ENCODE measurements around the gene KRTAP3-3.

KRTAP3-3 gene

DNA sequence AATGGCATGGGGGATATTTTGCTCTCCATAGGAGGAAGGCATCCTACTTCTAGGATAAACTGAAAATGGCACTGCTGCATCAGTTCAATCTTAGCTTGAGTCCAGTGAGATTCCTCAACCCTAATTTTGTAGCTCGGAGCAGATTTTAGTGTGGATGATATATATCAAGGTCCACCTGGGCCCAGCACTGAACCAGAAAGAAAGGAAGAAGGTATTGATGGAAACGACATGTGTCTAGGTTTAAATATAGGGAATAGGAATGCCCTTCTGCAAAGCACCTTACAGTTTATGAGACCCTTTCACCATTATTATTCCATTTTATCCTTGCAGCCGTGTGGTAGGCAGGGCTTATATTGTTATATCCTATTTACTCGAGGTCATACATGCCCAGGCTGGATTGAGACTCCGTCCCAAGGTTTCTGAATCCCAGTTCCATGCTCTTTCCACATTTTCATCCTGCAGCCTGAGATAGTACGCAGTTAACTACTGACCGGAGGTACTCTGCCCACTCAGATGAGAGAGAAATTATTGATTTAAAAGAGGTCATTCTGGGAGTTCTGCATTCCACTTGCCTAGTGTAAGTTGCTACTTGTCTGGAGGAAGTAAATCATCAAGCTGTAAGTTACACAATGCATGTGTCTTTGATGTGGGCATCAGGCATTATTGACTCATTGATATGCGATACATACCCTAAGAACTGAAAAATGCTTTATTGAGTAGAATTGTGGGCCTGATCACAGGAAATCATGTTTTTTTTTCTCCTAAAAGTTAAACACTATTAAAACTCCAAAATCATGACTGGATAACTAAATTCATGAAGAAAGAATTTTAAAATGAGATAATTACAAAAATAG lies 37.3 kb downstream of the KRTAP3-3 start:
- Mint-ChIP-seq H3K4me3 (no peak overlapping the region), H3K36me3 (no peaks in the 10 kb centered on the region), H3K9me3 (ENCODE audit: low read depth) (no peaks in the 10 kb centered on the region), H3K27ac (no peak overlapping the region), H3K27me3 (peaks cover 7% of the 10 kb centered on the region), H3K4me1 (ENCODE audit: low read depth) (no peaks in the 10 kb centered on the region)

DNA sequence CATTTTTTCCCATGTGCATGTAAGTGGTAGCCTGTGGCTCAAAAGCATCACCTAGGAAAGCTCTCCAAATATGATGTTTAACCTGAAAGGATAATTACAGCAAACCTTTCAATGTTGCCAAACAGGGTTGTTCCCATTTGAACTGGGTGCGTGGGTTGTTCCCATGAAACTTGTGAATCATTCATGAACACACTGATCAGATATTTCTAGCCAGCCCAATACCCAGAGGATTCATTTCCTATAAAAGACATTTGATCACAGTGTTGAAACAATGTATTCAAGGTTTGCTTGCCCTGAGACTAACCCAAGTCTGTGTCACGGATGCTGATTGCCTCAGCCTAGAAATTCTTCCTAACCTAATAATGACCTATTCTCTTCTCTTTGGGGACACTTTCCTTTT lies 40.1 kb downstream of the KRTAP3-3 start:
- H3K4me1 Mint-ChIP-seq (ENCODE audit: low read depth) = no peaks in the 10 kb centered on the region
- H3K36me3 Mint-ChIP-seq = no peaks in the 10 kb centered on the region

DNA sequence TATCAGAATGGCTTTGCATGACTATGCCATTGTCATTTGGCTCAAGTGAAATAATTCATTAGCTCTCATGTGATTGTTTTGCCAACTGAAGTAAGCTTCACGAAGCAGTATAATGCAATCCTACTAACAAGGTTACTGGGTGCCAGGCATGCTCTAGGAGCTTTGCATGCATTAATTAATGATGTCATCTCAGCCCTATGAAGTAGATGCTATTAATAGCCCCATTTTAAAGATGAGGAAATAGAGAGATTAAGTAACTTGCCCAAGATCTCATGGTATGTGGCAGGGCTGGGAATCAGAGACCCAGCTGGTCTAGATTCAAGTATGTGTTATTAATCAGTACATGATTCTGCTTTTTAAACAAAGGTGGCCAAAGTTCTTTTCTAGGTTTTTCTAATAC lies 41.3 kb downstream of the KRTAP3-3 start:
- H3K36me3 Mint-ChIP-seq = no peaks in the 10 kb centered on the region
- no peaks in the 10 kb centered on the region for H3K4me1 Mint-ChIP-seq (ENCODE audit: low read depth)
- no peak overlapping the region for H3K4me3 Mint-ChIP-seq
- no peak overlapping the region for H3K27ac Mint-ChIP-seq
- H3K27me3 Mint-ChIP-seq = peaks cover 19% of the 10 kb centered on the region
- H3K9me3 Mint-ChIP-seq (ENCODE audit: low read depth) = no peaks in the 10 kb centered on the region

More for the DNA sequence above, 40.1 kb downstream of the KRTAP3-3 start:
- no peak overlapping the region for H3K4me3 Mint-ChIP-seq
- H3K27ac Mint-ChIP-seq = no peak overlapping the region
- H3K9me3 Mint-ChIP-seq (ENCODE audit: low read depth) = no peaks in the 10 kb centered on the region
- peaks cover 16% of the 10 kb centered on the region for H3K27me3 Mint-ChIP-seq

DNA sequence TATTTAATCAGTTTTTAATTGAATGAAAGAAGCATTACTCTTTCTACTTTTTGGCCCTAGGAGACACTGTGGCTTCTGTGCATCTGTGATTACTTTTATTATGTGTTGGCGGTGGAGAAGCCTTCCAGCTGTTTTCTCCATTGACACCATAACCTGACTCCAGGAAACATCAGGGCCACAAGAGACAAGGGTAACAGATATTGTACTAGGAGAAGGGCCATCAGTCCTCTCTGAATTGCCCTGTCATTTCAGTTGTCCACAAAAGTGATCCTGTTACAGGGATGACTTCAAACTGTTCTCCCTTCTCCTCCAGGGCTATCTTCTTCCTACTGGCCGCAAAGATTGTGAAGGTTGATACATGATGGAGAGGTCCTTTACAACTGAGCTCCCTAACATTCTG lies 41.8 kb downstream of the KRTAP3-3 start:
- no peak overlapping the region for H3K27ac Mint-ChIP-seq
- H3K36me3 Mint-ChIP-seq = no peaks in the 10 kb centered on the region
- H3K4me3 Mint-ChIP-seq = no peak overlapping the region
- no peaks in the 10 kb centered on the region for H3K4me1 Mint-ChIP-seq (ENCODE audit: low read depth)
- H3K27me3 Mint-ChIP-seq = peaks cover 22% of the 10 kb centered on the region
- H3K9me3 Mint-ChIP-seq (ENCODE audit: low read depth) = no peaks in the 10 kb centered on the region

- no peak overlapping the region for H3K4me3 Mint-ChIP-seq
- H3K9me3 Mint-ChIP-seq (ENCODE audit: low read depth) = no peaks in the 10 kb centered on the region
- H3K27ac Mint-ChIP-seq = no peak overlapping the region
- no peaks in the 10 kb centered on the region for H3K4me1 Mint-ChIP-seq (ENCODE audit: low read depth)
- no peaks in the 10 kb centered on the region for H3K36me3 Mint-ChIP-seq
- H3K27me3 Mint-ChIP-seq = peaks cover 31% of the 10 kb centered on the region
Measured at GRCh38 chr17:40951011-40951622, 42.8 kb downstream of the KRTAP3-3 start.

DNA sequence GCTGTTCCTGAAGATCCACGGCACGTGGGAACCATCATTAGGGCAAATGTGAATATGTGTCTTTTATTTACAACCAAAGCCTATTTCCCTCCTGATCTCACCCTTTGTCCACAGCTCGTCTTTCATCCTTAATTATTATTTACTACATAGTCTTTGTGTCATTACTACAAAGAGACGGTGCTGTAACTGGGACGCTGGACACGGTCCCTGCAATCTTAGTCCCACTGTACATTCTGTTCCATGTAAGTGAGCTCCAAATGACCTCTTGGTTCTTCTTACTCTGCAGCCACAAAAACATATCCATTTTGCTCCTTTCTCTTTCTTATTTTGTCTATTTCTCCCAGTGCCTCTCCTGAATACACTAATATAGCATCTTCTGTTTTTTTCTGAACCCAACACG lies 43.8 kb downstream of the KRTAP3-3 start:
- no peaks in the 10 kb centered on the region for H3K36me3 Mint-ChIP-seq
- no peaks in the 10 kb centered on the region for H3K9me3 Mint-ChIP-seq (ENCODE audit: low read depth)
- no peak overlapping the region for H3K27ac Mint-ChIP-seq
- H3K4me1 Mint-ChIP-seq (ENCODE audit: low read depth) = no peaks in the 10 kb centered on the region
- no peak overlapping the region for H3K4me3 Mint-ChIP-seq
- H3K27me3 Mint-ChIP-seq = peaks cover 33% of the 10 kb centered on the region

DNA sequence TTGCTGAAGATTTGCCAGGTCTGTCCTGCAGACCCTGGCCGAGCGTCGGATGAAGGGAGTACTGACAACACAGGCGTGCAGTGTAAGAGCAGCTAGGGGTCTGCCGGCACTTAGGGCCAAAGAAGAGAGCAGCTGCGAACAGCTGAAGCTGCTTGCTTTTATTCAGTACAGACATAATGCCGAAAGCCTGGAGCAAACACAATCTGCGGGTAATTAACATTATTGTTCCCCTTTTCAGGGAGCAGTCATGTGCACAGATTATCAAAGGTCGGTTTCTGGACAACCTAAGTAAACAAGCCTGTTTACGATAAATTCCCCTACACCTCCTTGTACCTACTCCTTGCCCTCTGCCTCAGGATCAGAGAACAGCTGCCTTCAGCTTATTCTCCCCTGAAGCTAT lies 44.5 kb downstream of the KRTAP3-3 start:
- H3K4me1 Mint-ChIP-seq (ENCODE audit: low read depth) = no peaks in the 10 kb centered on the region
- H3K27me3 Mint-ChIP-seq = peaks cover 35% of the 10 kb centered on the region
- no peaks in the 10 kb centered on the region for H3K36me3 Mint-ChIP-seq
- H3K4me3 Mint-ChIP-seq = no peak overlapping the region
- H3K9me3 Mint-ChIP-seq (ENCODE audit: low read depth) = no peaks in the 10 kb centered on the region
- H3K27ac Mint-ChIP-seq = no peak overlapping the region

- Mint-ChIP-seq H3K36me3 (peaks cover 2% of the 10 kb centered on the region), H3K9me3 (ENCODE audit: low read depth) (no peaks in the 10 kb centered on the region), H3K27me3 (peaks cover 36% of the 10 kb centered on the region), H3K4me1 (ENCODE audit: low read depth) (no peaks in the 10 kb centered on the region), H3K4me3 (no peak overlapping the region), H3K27ac (no peak overlapping the region)
Measured at GRCh38 chr17:40947929-40948328, 46.0 kb downstream of the KRTAP3-3 start.

DNA sequence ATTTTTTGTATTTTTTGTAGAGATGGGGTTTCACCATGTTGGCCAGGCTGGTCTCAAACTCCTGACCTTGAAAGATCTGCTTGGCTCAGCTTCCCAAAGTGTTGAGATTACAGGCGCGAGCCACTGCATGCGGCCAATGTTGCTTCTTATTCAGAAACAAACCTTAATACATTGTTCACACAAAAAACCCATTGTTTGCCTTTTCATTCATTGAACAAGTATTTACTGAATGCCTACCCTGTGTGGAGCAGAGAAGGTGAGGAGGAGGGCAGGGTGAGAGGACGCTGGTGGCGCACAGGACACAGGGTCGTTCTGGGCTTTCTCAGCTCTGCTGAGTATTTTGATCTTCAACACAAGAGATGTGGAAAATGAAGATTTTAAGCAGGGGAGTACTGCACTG lies 48.5 kb downstream of the KRTAP3-3 start:
- Mint-ChIP-seq H3K4me3 (no peak overlapping the region), H3K4me1 (ENCODE audit: low read depth) (no peaks in the 10 kb centered on the region), H3K9me3 (ENCODE audit: low read depth) (no peaks in the 10 kb centered on the region), H3K27me3 (peaks cover 36% of the 10 kb centered on the region), H3K27ac (no peak overlapping the region), H3K36me3 (peaks cover 2% of the 10 kb centered on the region)

DNA sequence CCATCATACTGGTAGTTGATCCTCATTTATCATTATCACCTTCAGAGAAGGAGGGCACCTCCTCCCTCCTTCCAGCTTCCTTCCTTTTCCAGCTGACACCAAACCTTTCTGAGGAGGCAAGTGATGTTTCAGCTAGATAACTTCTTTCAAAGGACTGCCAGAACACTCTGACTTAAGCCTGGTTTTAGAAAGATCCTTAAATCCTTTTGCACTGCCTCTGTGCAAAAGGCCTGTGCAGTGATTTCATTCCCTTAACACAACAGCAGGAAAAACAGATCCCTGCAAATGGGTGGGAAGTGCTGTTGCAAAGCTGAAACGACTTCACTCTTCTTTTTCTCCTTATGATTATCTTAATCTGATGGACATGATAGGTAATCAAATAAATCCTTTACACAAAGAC lies 49.4 kb downstream of the KRTAP3-3 start:
- peaks cover 30% of the 10 kb centered on the region for H3K27me3 Mint-ChIP-seq
- no peaks in the 10 kb centered on the region for H3K9me3 Mint-ChIP-seq (ENCODE audit: low read depth)
- H3K4me3 Mint-ChIP-seq = no peak overlapping the region
- peaks cover 2% of the 10 kb centered on the region for H3K36me3 Mint-ChIP-seq
- H3K4me1 Mint-ChIP-seq (ENCODE audit: low read depth) = no peaks in the 10 kb centered on the region
- no peak overlapping the region for H3K27ac Mint-ChIP-seq
